HL-60 (cell line): ENCODE measurements around the gene DHFR2.

Source experiments
- DNase-seq, 2 experiments: peaks; one replicate each; pipeline ENCODE4 v3.0.0-alpha.2; 2010 to 2020; ENCODE audit warnings: low read depth in 1 of 2, low spot score in 1 of 2
- H3K27ac ChIP-seq: fragments of 250-450 bp; sonication (Bioruptor Pico); replicated peaks from 2 replicates; pipeline ENCODE4 v1.5.1; 2020; ENCODE audit warnings: mild to moderate bottlenecking, moderate library complexity
- H3K27me3 ChIP-seq: fragments of 250-450 bp; sonication (Bioruptor Pico); 2 replicates; pipeline ENCODE4 v1.5.1; 2021; ENCODE audit warnings: mild to moderate bottlenecking, moderate library complexity; ENCODE audit not compliant: insufficient read depth, poor library complexity, severe bottlenecking
- H3K4me3 ChIP-seq: replicated peaks from 2 replicates; pipeline ENCODE4 v1.5.1; 2011; ENCODE audit warnings: mild to moderate bottlenecking, control low read depth, low read length; ENCODE audit not compliant: insufficient read depth
- GABPA ChIP-seq: IDR thresholded peaks from 2 replicates; pipeline ENCODE4 v1.6.1; 2012; ENCODE audit warnings: low read depth
- POLR2AphosphoS5 ChIP-seq: IDR thresholded peaks from 2 replicates; pipeline ENCODE4 v1.6.1; 2012; ENCODE audit warnings: low read depth
- SPI1 ChIP-seq: IDR thresholded peaks from 2 replicates; pipeline ENCODE4 v1.6.1; 2012; ENCODE audit warnings: low read depth, mild to moderate bottlenecking, borderline replicate concordance
- TF ChIP-seq, protein P1 (sequence below): IDR thresholded peaks from 2 replicates; pipeline ENCODE4 v1.6.1; 2012; ENCODE audit warnings: low read depth; ENCODE audit not compliant: insufficient replicate concordance
- TF ChIP-seq, protein P2 (sequence below): IDR thresholded peaks from one replicate; pipeline ENCODE4 v1.5.1; 2011; ENCODE audit warnings: low read length, control low read depth, inconsistent platforms; ENCODE audit not compliant: insufficient read depth

Gene DHFR2

DNA sequence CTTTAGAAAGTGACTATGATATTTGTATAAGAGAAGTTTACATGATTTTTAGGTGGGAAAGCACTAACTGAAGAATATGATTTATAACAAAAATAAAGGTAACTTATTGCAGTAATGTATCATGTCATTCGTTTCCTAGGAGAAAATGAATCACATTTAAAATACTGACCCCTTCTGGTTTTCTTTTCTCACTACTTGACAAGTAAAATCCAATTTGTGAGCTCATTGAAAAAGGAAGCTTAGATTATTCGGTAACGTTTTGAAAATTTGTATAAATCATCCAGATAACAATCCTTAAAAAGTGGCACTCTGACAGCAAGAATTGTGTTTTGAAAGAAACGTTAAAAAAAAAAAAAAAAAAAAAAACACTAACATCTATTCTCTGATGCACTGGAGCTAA, 39.1 kb upstream of the DHFR2 start:
- TF ChIP-seq, protein P1, sequence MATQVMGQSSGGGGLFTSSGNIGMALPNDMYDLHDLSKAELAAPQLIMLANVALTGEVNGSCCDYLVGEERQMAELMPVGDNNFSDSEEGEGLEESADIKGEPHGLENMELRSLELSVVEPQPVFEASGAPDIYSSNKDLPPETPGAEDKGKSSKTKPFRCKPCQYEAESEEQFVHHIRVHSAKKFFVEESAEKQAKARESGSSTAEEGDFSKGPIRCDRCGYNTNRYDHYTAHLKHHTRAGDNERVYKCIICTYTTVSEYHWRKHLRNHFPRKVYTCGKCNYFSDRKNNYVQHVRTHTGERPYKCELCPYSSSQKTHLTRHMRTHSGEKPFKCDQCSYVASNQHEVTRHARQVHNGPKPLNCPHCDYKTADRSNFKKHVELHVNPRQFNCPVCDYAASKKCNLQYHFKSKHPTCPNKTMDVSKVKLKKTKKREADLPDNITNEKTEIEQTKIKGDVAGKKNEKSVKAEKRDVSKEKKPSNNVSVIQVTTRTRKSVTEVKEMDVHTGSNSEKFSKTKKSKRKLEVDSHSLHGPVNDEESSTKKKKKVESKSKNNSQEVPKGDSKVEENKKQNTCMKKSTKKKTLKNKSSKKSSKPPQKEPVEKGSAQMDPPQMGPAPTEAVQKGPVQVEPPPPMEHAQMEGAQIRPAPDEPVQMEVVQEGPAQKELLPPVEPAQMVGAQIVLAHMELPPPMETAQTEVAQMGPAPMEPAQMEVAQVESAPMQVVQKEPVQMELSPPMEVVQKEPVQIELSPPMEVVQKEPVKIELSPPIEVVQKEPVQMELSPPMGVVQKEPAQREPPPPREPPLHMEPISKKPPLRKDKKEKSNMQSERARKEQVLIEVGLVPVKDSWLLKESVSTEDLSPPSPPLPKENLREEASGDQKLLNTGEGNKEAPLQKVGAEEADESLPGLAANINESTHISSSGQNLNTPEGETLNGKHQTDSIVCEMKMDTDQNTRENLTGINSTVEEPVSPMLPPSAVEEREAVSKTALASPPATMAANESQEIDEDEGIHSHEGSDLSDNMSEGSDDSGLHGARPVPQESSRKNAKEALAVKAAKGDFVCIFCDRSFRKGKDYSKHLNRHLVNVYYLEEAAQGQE = no peak
- TF ChIP-seq POLR2AphosphoS5 (no peak), SPI1 (no peak)
- Histone ChIP-seq H3K27ac (no peak overlapping the region), H3K27me3 (no peaks in the 10 kb centered on the region), H3K4me3 (no peak overlapping the region)
- no peak for DNase-seq

DNA sequence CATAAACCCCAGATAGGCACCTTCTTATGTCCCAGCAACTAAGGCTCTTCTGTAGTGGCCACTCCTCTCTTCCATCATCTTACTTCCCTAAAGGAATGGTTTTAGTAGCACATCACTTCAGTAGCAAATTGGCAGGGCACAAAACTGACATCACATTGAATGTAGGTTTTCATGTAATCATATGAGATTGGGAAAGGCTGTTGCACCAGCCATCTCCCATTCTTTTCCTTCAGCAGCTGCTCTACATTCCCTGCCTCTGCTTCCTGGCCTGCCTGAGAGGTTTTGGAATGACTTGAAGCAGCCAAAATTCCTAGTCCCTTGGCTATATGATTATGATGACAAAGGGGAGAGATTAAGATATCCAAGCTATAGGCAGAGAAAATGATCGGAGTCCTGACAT, 36.6 kb upstream of the DHFR2 start:
- no peak overlapping the region for H3K4me3 ChIP-seq
- no peak overlapping the region; the same call in 1 of the 2 replicates for H3K27ac ChIP-seq
- no peaks in the 10 kb centered on the region for H3K27me3 ChIP-seq
- TF ChIP-seq, protein P1 = no peak
- TF ChIP-seq GABPA (no peak), SPI1 (no peak), POLR2AphosphoS5 (no peak)
- TF ChIP-seq, protein P2, sequence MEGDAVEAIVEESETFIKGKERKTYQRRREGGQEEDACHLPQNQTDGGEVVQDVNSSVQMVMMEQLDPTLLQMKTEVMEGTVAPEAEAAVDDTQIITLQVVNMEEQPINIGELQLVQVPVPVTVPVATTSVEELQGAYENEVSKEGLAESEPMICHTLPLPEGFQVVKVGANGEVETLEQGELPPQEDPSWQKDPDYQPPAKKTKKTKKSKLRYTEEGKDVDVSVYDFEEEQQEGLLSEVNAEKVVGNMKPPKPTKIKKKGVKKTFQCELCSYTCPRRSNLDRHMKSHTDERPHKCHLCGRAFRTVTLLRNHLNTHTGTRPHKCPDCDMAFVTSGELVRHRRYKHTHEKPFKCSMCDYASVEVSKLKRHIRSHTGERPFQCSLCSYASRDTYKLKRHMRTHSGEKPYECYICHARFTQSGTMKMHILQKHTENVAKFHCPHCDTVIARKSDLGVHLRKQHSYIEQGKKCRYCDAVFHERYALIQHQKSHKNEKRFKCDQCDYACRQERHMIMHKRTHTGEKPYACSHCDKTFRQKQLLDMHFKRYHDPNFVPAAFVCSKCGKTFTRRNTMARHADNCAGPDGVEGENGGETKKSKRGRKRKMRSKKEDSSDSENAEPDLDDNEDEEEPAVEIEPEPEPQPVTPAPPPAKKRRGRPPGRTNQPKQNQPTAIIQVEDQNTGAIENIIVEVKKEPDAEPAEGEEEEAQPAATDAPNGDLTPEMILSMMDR = no peak
- DNase-seq = no peak

DNA sequence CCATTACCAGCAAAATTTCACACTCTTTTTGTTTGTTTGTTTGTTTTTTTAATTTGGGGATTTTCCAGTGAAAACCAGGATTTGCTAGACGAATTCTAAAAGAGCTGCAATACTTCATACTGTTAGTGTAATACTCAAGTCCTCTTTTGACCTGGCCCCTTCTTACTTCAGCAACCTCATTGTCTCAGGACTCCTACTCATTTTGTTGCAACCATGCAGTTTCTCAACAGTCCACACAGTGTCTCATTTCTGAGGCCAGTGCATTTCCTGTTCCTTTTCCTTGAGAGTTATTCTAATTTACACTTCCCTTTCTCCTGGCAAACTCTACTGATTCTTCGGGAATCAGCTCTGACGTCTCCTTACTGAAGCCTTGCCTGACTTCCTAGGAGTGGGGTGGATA, 35.7 kb upstream of the DHFR2 start:
- Histone ChIP-seq H3K27ac (peak overlapping the region; percentile 52), H3K4me3 (no peak overlapping the region), H3K27me3 (no peaks in the 10 kb centered on the region)
- peak; percentile 85 to 86 for DNase-seq
- TF ChIP-seq, protein P1 = no peak
- TF ChIP-seq, protein P2 = no peak
- TF ChIP-seq SPI1 = peak; percentile 83; the same call in 1 of the 2 replicates
- TF ChIP-seq POLR2AphosphoS5 = peak; percentile 35; the same call in 1 of the 2 replicates
- no peak for TF ChIP-seq GABPA

DNA sequence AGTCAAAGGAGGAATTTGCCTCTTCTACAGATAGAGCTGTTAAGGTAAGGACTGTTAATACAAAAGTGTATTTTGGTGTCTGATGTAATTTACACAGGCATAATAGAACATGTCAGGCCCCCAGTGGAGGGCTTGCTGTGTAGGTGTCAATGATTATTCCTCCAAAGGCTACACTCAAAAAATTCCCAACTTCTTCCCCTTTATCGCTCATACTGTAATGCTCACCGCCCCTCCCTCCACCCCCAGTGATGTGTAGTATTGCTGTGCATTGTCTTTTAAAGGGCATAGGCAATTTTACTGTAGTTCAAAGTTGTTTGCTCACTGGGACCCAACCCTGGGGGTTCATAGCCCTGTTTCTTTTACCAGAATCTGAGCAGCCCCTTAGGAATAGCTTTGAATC, 32.4 kb upstream of the DHFR2 start:
- TF ChIP-seq POLR2AphosphoS5 (no peak), SPI1 (no peak), GABPA (no peak)
- TF ChIP-seq, protein P1 = no peak
- TF ChIP-seq, protein P2 = no peak
- Histone ChIP-seq H3K27me3 (no peaks in the 10 kb centered on the region), H3K4me3 (no peak overlapping the region), H3K27ac (no peak overlapping the region)
- DNase-seq = no peak
